Ishikawa (cell line): ENCODE results near the gene PRM2.

Source experiments
- CEBPB ChIP-seq: IDR thresholded peaks from 2 replicates; pipeline ENCODE4 v1.6.1; 2012
- CREB1 ChIP-seq: IDR thresholded peaks from 2 replicates; pipeline ENCODE4 v1.6.1; 2012; ENCODE audit warnings: low read depth
- EGR1 ChIP-seq: IDR thresholded peaks from 2 replicates; pipeline ENCODE4 v1.6.1; 2012
- EP300 ChIP-seq: IDR thresholded peaks from 2 replicates; pipeline ENCODE4 v1.6.1; 2012; ENCODE audit warnings: borderline replicate concordance
- FOXM1 ChIP-seq: IDR thresholded peaks from 2 replicates; pipeline ENCODE4 v1.6.1; 2012; ENCODE audit warnings: low read depth, borderline replicate concordance
- MAX ChIP-seq: IDR thresholded peaks from 2 replicates; pipeline ENCODE4 v1.6.1; 2012
- NFIC ChIP-seq: IDR thresholded peaks from 2 replicates; pipeline ENCODE4 v1.6.1; 2012
- RAD21 ChIP-seq: IDR thresholded peaks from 2 replicates; pipeline ENCODE4 v1.6.1; 2012; ENCODE audit warnings: low read depth
- REST ChIP-seq: IDR thresholded peaks from 2 replicates; pipeline ENCODE4 v1.6.1; 2012; ENCODE audit warnings: low read depth, mild to moderate bottlenecking
- TAF1 ChIP-seq: IDR thresholded peaks from 2 replicates; pipeline ENCODE4 v1.6.1; 2012; ENCODE audit warnings: low read depth, mild to moderate bottlenecking
- TCF12 ChIP-seq: IDR thresholded peaks from 2 replicates; pipeline ENCODE4 v1.6.1; 2012; ENCODE audit warnings: low read depth
- TEAD4 ChIP-seq: IDR thresholded peaks from 2 replicates; pipeline ENCODE4 v1.6.1; 2012
- YY1 ChIP-seq: IDR thresholded peaks from 2 replicates; pipeline ENCODE4 v1.6.1; 2012; ENCODE audit warnings: low read depth
- ZBTB7A ChIP-seq: IDR thresholded peaks from 2 replicates; pipeline ENCODE4 v1.6.1; 2012; ENCODE audit warnings: low read depth
- TF ChIP-seq, protein P1 (sequence below): IDR thresholded peaks from 2 replicates; pipeline ENCODE4 v1.6.1; 2012

The PRM2 gene

GRCh38 chr16:11262915-11263314 is 13.4 kb downstream of the PRM2 start:
- TF ChIP-seq CEBPB (no peak), ZBTB7A (no peak), REST (no peak), TEAD4 (no peak), CREB1 (no peak), TAF1 (no peak), EGR1 (no peak), FOXM1 (no peak), RAD21 (no peak)
- TF ChIP-seq, protein P1, sequence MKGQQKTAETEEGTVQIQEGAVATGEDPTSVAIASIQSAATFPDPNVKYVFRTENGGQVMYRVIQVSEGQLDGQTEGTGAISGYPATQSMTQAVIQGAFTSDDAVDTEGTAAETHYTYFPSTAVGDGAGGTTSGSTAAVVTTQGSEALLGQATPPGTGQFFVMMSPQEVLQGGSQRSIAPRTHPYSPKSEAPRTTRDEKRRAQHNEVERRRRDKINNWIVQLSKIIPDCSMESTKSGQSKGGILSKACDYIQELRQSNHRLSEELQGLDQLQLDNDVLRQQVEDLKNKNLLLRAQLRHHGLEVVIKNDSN: no peak

- no peak for TF ChIP-seq CREB1
- TF ChIP-seq EGR1: no peak
- no peak for TF ChIP-seq EP300
- TF ChIP-seq NFIC: no peak
- TF ChIP-seq YY1: no peak
Observed at GRCh38 chr16:11260596-11260966, 15.7 kb downstream of the PRM2 start.

DNA sequence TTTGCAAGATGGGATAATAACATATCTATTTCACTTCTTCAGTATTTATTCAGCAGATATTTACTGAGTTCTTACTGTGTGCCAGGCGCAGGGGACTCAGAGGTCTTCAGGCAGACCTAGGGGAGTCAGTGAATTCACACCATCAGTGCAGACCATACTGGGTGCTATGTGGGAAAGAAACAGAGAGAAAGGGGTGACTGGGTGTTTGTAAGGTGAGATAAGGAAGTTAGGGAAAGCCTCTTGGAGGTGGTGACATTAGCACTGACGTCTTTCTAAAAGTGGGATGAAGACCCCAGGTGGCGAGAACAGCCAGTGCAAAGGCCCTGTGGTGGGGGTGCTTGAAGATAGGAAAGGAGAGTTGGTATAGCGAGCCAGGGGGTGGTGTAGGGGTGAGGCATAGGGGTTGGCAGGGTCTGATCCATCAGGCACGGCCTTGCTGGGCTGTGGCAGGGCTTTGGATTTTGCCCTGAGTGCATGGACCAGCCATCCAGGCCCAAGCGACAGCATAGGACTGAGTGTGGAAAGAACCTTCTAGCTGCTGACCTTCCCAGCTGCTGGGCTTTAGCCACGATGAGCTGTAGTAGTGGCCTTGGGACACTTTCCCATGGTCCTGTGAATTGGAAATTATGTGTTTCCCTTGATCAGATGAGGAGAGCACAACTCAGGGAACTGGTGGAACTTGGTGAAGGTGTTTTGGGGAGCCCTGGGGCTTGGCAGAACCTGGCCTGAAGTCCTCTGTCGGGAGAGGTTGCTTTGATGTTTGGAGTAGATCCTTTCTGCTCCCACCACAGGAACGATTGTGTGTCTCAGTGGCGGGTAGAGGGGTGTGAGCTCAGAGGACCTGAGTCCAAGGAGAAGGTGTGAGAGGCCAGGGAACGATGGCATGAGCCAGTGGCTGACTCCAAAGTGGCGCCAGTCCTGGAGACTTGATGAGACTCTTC is 16.4 kb downstream of the PRM2 start:
- TF ChIP-seq TAF1 (no peak), EP300 (no peak), EGR1 (no peak), RAD21 (no peak), YY1 (no peak), ZBTB7A (no peak), FOXM1 (no peak), REST (no peak), TEAD4 (no peak), MAX (no peak), CEBPB (no peak), NFIC (no peak), CREB1 (no peak), TCF12 (no peak)

GRCh38 chr16:11258553-11259492 is 17.5 kb downstream of the PRM2 start:
- 0 out of 2 replicates have a peak, but pooled peaks have one; percentile 8 for TF ChIP-seq NFIC
- TF ChIP-seq TEAD4: no peak

DNA sequence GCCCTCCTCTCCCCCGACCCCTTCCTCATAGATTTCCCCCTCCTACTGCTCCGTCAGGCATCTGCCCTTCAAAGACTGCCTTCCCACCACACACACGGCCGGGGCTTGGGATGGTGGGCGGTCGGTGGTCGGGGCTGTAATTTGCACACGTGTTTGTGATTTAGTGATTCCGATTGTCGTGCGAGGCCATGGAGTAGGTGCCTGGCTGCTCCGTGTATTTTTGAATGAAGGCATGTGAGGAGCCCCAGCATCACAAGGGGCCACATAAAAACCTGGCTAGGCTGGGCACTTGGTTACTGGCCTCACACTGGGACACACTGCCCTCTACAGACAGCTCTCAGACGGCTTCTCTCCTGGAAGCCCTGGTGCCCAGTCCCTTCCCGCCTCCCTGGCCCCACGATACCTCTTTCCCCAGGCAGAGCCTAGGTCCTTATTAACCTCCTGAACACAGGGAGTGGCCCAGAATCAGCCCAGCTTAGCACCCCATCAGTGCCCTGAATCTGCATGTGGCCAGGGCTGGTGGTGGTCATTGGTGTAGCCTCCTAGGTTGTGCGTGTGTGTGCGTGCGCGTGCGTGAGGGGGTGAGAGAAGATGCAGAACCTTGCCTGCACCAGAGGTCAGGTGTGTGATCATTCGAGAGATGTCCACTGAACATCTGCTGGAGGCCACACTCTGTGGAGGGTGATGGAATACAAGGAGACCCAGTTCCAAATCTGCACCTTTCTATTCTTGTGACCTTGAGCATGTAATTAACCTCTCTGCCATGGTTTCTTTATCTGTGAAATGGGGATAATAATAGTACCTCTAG is 18.9 kb downstream of the PRM2 start:
- TF ChIP-seq CREB1 (no peak), MAX (peak; percentile 75), TCF12 (no peak), FOXM1 (no peak), EP300 (no peak), RAD21 (peak; percentile 79)

DNA sequence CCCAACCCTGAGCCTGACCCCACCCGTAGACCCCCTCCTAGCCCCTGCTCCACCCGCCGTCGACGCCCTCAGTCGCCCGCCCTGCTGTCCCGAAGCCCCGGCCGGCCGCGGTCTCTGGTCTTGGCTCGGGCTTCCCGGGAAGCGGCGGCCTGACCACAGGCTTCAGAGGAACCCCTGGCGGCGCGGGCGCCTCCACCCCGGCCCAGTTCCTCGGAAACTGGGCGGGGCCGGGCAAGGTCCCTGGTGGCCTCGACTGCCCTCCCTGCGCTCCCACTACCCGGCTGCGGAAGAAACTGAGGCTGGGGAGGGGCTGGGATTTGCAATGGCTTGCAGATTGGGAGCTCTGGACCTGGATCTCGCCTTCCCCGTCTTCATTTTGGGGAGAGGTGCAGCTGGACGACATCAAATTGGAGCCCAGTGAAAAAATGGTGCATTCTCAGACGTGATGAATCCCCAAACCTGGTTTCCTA is 19.6 kb downstream of the PRM2 start:
- TF ChIP-seq ZBTB7A (peak; percentile 66; the same call in 1 of the 2 replicates), TAF1 (no peak)
